K562 (cell line): ENCODE measurements around the gene HDAC9.

Experiments used
- PML ChIP-seq: IDR thresholded peaks from 2 replicates; pipeline ENCODE4 v1.6.1; 2012; ENCODE audit warnings: low read length, inconsistent platforms
- TF ChIP-seq, protein P1 (sequence below): fragments of 250-450 bp; sonication (Bioruptor Pico); IDR thresholded peaks from 2 replicates; pipeline ENCODE4 v1.8.0; 2021; ENCODE audit warnings: borderline replicate concordance, mild to moderate bottlenecking, moderate library complexity; ENCODE audit not compliant: poor library complexity, severe bottlenecking
- TF ChIP-seq, protein P2 (sequence below), 3 experiments: IDR thresholded peaks in 2 of 3; conservative IDR thresholded peaks in 1 of 3; 2 replicates each; pipeline ENCODE4 v1.5.1; 2011 to 2012; ENCODE audit warnings: low read length in 3 of 3, mild to moderate bottlenecking in 3 of 3, control low read depth in 2 of 3, improper control_type of control experiment in 1 of 3, inconsistent platforms in 1 of 3, low read depth in 1 of 3, mixed read lengths in 1 of 3, moderate library complexity in 1 of 3; ENCODE audit not compliant: insufficient read depth in 2 of 3

- TF ChIP-seq, protein P1, sequence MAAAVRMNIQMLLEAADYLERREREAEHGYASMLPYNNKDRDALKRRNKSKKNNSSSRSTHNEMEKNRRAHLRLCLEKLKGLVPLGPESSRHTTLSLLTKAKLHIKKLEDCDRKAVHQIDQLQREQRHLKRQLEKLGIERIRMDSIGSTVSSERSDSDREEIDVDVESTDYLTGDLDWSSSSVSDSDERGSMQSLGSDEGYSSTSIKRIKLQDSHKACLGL = no peak
- TF ChIP-seq, protein P2, sequence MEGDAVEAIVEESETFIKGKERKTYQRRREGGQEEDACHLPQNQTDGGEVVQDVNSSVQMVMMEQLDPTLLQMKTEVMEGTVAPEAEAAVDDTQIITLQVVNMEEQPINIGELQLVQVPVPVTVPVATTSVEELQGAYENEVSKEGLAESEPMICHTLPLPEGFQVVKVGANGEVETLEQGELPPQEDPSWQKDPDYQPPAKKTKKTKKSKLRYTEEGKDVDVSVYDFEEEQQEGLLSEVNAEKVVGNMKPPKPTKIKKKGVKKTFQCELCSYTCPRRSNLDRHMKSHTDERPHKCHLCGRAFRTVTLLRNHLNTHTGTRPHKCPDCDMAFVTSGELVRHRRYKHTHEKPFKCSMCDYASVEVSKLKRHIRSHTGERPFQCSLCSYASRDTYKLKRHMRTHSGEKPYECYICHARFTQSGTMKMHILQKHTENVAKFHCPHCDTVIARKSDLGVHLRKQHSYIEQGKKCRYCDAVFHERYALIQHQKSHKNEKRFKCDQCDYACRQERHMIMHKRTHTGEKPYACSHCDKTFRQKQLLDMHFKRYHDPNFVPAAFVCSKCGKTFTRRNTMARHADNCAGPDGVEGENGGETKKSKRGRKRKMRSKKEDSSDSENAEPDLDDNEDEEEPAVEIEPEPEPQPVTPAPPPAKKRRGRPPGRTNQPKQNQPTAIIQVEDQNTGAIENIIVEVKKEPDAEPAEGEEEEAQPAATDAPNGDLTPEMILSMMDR (IDR thresholded peaks at IDR 0.05 in 2 of 3, conservative IDR thresholded peaks at IDR 0.05 in 1 of 3; ENCODE audit: insufficient read depth in 2 of 3, low read depth in 1 of 3, low read length in 3 of 3) = no peak
- no peak for TF ChIP-seq PML
Measured at GRCh38 chr7:18475488-18475887, 20.1 kb upstream of the HDAC9 start.
